Suprapubic skin (tissue), 4 donors: ENCODE results near the gene MFSD6. TPM values are rescaled to one million over a fixed set of nuclear protein-coding genes. Genes with fewer than 3 reads are reported as not detected.
"Not testable (repeated sequence)": the region's sequence is repeated elsewhere in the genome, so short reads cannot be mapped to it uniquely, and the experiment has no call there.

Experiments used
- DNase-seq, 2 donors: peaks; one replicate each; pipeline ENCODE4 v3.0.0-alpha.2; 2019; ENCODE audit warnings: low spot score in 2 of 2
- H3K27ac ChIP-seq: fragments of 200-600 bp; sonication (generic); one replicate; pipeline ENCODE4 v1.5.1; 2019
- H3K27me3 ChIP-seq: fragments of 200-600 bp; sonication (generic); one replicate; pipeline ENCODE4 v1.5.1; 2019
- H3K36me3 ChIP-seq: fragments of 200-600 bp; sonication (generic); one replicate; pipeline ENCODE4 v1.5.1; 2019
- H3K4me1 ChIP-seq: fragments of 200-600 bp; sonication (generic); one replicate; pipeline ENCODE4 v1.5.1; 2019
- H3K4me3 ChIP-seq: fragments of 200-600 bp; sonication (generic); one replicate; pipeline ENCODE4 v1.5.1; 2019; ENCODE audit warnings: mild to moderate bottlenecking
- H3K9me3 ChIP-seq: fragments of 200-600 bp; sonication (generic); one replicate; pipeline ENCODE4 v1.5.1; 2019
- CTCF ChIP-seq, 2 donors: fragments of 200-600 bp in 1 of 2; fragments of 450-650 bp in 1 of 2; sonication (generic) in 1 of 2; IDR thresholded peaks; one replicate each; pipeline ENCODE4 v1.5.1; 2016 to 2019; ENCODE audit warnings: antibody characterized with exemption in 2 of 2, mild to moderate bottlenecking in 1 of 2, moderate library complexity in 1 of 2
- EP300 ChIP-seq: sonication (generic); formaldehyde crosslinking; IDR thresholded peaks from one replicate; pipeline ENCODE4 v1.6.1; 2017; ENCODE audit warnings: antibody characterized with exemption
- POLR2A ChIP-seq, 2 donors: fragments of 450-650 bp; IDR thresholded peaks; one replicate each; pipeline ENCODE4 v1.6.1; 2017; ENCODE audit warnings: antibody characterized with exemption in 2 of 2, mild to moderate bottlenecking in 2 of 2, moderate library complexity in 2 of 2
- POLR2AphosphoS5 ChIP-seq, 3 donors: sonication (generic); formaldehyde crosslinking; IDR thresholded peaks; one replicate each; pipeline ENCODE4 v1.6.1; 2017; ENCODE audit warnings: antibody characterized with exemption in 3 of 3
- WGBS: methylation state at CpG from one replicate; pipeline ENCODE4 v1.1.5; 2018; 5-methylcytosine and 5-hydroxymethylcytosine counted together
- total RNA-seq, 4 donors: library from RNA; depleted of rRNA; stranded (reverse); fragments of >200 nt; gene quantifications; one replicate each; pipeline ENCODE4 v1.1.0, GENCODE V29; 2016

MFSD6 gene
- total RNA-seq, 4 donors from 2014 or later: 182 to 295 (median 199) TPM

DNA sequence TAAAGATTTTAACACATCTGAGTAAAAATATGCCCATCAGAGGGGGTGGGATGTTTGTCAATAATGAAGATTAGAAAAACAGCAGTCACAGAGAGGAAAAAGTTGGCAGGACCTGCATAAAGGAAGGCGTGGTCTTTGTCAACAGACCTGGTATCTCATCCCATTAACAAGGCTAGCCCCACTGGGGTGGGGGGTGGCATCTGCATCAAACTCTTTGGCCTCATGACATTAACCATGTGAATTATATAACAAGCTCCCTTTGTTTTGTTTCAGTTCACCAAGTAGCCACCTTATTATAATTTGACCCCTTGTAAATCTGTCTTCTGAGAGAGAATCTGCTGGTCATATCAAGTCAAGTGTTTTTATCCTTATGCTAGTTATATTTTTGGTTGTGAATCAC is 97.5 kb downstream of the MFSD6 start:
- no peaks in the 10 kb centered on the region for H3K27me3 ChIP-seq
- no peak for TF ChIP-seq POLR2A (IDR thresholded peaks at IDR 0.05)
- no peak for TF ChIP-seq POLR2AphosphoS5 (IDR thresholded peaks at IDR 0.05)
- no peak for TF ChIP-seq CTCF (IDR thresholded peaks at IDR 0.05)
- no peak for TF ChIP-seq EP300
- H3K9me3 ChIP-seq: no peaks in the 10 kb centered on the region
- 89% methylated on average over 1 of the region's 1 CpG for WGBS
- peaks cover 9% of the 10 kb centered on the region for H3K4me1 ChIP-seq
- no peak overlapping the region for H3K4me3 ChIP-seq
- no peak for DNase-seq
- peaks cover 55% of the 10 kb centered on the region for H3K36me3 ChIP-seq
- no peak overlapping the region for H3K27ac ChIP-seq

DNA sequence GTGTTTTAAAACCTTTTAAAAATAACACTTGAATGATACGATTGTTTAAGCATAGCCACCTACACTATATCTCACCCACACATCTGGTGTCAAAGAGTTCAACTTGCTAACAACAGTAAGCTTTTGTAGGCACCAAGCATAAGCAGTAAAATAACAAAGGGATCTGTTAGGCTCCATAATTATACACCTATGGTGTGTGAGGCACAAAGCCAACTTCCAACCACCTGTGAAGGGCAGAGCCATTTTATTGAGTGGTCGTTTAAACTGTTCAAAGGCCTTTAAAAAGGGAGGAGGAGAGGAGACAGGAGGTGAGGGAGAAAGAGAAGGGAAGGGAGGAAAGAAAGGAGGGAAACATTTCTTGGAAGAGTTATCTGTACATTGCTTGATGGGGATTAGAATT is 98.5 kb downstream of the MFSD6 start:
- WGBS: 47% methylated on average over 2 of the region's 2 CpGs
- Histone ChIP-seq H3K36me3 (peaks cover 46% of the 10 kb centered on the region), H3K9me3 (no peaks in the 10 kb centered on the region), H3K4me1 (peaks cover 9% of the 10 kb centered on the region), H3K27ac (peak overlapping the region; percentile 34), H3K4me3 (no peak overlapping the region), H3K27me3 (no peaks in the 10 kb centered on the region)
- no peak for DNase-seq
- no peak for TF ChIP-seq POLR2A (IDR thresholded peaks at IDR 0.05)
- no peak for TF ChIP-seq CTCF (IDR thresholded peaks at IDR 0.05)
- no peak for TF ChIP-seq POLR2AphosphoS5 (IDR thresholded peaks at IDR 0.05)
- TF ChIP-seq EP300: no peak

DNA sequence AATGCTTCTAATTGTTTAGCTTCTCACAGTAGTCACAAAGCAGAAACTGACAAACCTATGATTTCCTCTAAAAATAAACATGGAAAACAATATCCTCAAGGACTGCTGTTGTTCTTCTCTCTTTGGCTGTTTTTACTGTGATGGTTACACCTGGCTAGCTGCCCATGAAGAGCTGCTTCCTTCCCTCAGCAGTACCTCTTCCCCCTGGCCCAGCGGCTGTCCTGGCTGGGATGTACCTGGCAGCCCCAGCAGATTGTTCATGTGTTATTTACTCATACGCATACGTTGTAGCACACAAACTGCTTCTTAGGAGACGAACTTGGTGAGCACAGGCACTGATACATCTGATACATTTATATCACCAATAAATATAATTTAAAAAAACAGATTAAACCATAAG is 99.0 kb downstream of the MFSD6 start:
- TF ChIP-seq EP300: no peak
- no peak for TF ChIP-seq POLR2AphosphoS5 (IDR thresholded peaks at IDR 0.05)
- TF ChIP-seq CTCF (IDR thresholded peaks at IDR 0.05): no peak
- no peak for TF ChIP-seq POLR2A (IDR thresholded peaks at IDR 0.05)
- H3K27ac ChIP-seq: no peak overlapping the region

DNA sequence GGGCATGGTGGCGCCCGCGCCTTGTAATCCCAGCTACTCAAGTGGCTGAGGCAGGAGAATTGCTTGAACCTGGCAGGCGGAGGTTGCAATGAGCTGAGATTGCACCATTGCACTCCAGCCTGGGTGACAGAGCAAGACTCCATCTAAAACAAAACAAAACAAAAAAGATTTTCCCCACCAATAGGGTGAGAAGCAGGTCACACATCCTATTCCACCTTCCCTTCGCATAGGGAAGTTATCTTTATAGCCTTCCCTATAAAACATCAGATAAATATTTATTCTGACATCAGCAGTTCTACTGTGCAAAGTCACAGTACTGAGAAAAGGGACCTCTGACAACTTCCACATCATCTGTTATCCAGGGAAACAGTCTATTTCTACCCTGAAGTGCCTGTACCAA is 101.7 kb downstream of the MFSD6 start:
- H3K27ac ChIP-seq, H3K9me3 ChIP-seq, H3K4me1 ChIP-seq, H3K4me3 ChIP-seq, H3K27me3 ChIP-seq, DNase-seq: not testable (repeated sequence)
- 92% methylated on average over 5 of the region's 5 CpGs for WGBS
- H3K36me3 ChIP-seq: peaks cover 20% of the 10 kb centered on the region

More for the DNA sequence above, 99.0 kb downstream of the MFSD6 start:
- whole genome bisulfite sequencing: 54% methylated on average over 4 of the region's 4 CpGs
- DNase-seq: no peak
- H3K9me3 ChIP-seq: no peaks in the 10 kb centered on the region
- peaks cover 46% of the 10 kb centered on the region for H3K36me3 ChIP-seq
- H3K4me3 ChIP-seq: no peak overlapping the region
- H3K4me1 ChIP-seq: peaks cover 9% of the 10 kb centered on the region
- no peaks in the 10 kb centered on the region for H3K27me3 ChIP-seq

GRCh38 chr2:190511104-190511503 is 102.9 kb downstream of the MFSD6 start:
- Histone ChIP-seq H3K4me3 (no peak overlapping the region), H3K27ac (no peak overlapping the region), H3K9me3 (no peaks in the 10 kb centered on the region), H3K36me3 (peaks cover 11% of the 10 kb centered on the region), H3K27me3 (no peaks in the 10 kb centered on the region), H3K4me1 (peaks cover 9% of the 10 kb centered on the region)
- no peak for DNase-seq
- WGBS: 66% methylated on average over 2 of the region's 2 CpGs
- TF ChIP-seq EP300: no peak
- no peak for TF ChIP-seq POLR2AphosphoS5 (IDR thresholded peaks at IDR 0.05)
- no peak for TF ChIP-seq CTCF (IDR thresholded peaks at IDR 0.05)
- no peak for TF ChIP-seq POLR2A (IDR thresholded peaks at IDR 0.05)

- Histone ChIP-seq H3K36me3 (peaks cover 6% of the 10 kb centered on the region), H3K4me1 (no peaks in the 10 kb centered on the region), H3K27me3 (no peaks in the 10 kb centered on the region), H3K4me3 (no peak overlapping the region), H3K9me3 (no peaks in the 10 kb centered on the region), H3K27ac (no peak overlapping the region)
- WGBS: 68% methylated on average over 5 of the region's 5 CpGs
- DNase-seq: no peak
- TF ChIP-seq POLR2A (IDR thresholded peaks at IDR 0.05) (no peak), EP300 (no peak)
Observed at GRCh38 chr2:190512539-190513095, 104.5 kb downstream of the MFSD6 start.
